Mesodermal cell (in vitro differentiated cells): ENCODE data around the gene RIC8A.
"Not testable (repeated sequence)": the region's sequence is repeated elsewhere in the genome, so short reads cannot be mapped to it uniquely, and the experiment has no call there.

Experiments used
- H3K27ac ChIP-seq: 2 replicates; pipeline ENCODE4 v1.7.0; 2013; ENCODE audit warnings: mild to moderate bottlenecking, low read depth, low read length, moderate library complexity; ENCODE audit not compliant: severe bottlenecking
- H3K36me3 ChIP-seq: 2 replicates; pipeline ENCODE4 v1.7.1; 2013; ENCODE audit warnings: mild to moderate bottlenecking, low read length, moderate library complexity; ENCODE audit not compliant: control insufficient read depth, insufficient read depth
- H3K4me1 ChIP-seq: one replicate; pipeline ENCODE4 v1.7.1; 2013; ENCODE audit warnings: mild to moderate bottlenecking, low read length; ENCODE audit not compliant: insufficient read depth, control insufficient read depth, poor library complexity, severe bottlenecking
- H3K4me3 ChIP-seq: 2 replicates; pipeline ENCODE4 v1.7.0; 2013; ENCODE audit warnings: low read length, control low read depth, mild to moderate bottlenecking; ENCODE audit not compliant: insufficient read depth, poor library complexity, severe bottlenecking; ENCODE audit errors: extremely low read depth
- H3K9me3 ChIP-seq: 2 replicates; pipeline ENCODE4 v1.7.1; 2013; ENCODE audit warnings: mild to moderate bottlenecking, low read length, moderate library complexity; ENCODE audit not compliant: control insufficient read depth
- WGBS, 2 experiments: methylation state at CpG; one replicate each; pipeline ENCODE4 v1.1.5; 2013; ENCODE audit warnings: missing lambda C conversion rate in 2 of 2; ENCODE audit not compliant: insufficient coverage in 2 of 2; 5-methylcytosine and 5-hydroxymethylcytosine counted together

RIC8A gene

GRCh38 chr11:235997-236773 lies 28.7 kb downstream of the RIC8A start, which contains the start of gene SIRT3:
SIRT3 (minus strand) TSS chr11:236342; CDS start chr11:236328, 14 bp downstream.
- Histone ChIP-seq H3K4me1 (peaks cover 8% of the 10 kb centered on the region), H3K27ac (peak within 1 kb of the TSS; percentile 95), H3K9me3 (no peaks in the 10 kb centered on the region), H3K4me3 (peak within 1 kb of the TSS; percentile 100), H3K36me3 (peaks cover 22% of the 10 kb centered on the region)
- 0 to 1% methylated on average over 38 to 56 of the region's 70 CpGs for WGBS, 2 experiments

DNA sequence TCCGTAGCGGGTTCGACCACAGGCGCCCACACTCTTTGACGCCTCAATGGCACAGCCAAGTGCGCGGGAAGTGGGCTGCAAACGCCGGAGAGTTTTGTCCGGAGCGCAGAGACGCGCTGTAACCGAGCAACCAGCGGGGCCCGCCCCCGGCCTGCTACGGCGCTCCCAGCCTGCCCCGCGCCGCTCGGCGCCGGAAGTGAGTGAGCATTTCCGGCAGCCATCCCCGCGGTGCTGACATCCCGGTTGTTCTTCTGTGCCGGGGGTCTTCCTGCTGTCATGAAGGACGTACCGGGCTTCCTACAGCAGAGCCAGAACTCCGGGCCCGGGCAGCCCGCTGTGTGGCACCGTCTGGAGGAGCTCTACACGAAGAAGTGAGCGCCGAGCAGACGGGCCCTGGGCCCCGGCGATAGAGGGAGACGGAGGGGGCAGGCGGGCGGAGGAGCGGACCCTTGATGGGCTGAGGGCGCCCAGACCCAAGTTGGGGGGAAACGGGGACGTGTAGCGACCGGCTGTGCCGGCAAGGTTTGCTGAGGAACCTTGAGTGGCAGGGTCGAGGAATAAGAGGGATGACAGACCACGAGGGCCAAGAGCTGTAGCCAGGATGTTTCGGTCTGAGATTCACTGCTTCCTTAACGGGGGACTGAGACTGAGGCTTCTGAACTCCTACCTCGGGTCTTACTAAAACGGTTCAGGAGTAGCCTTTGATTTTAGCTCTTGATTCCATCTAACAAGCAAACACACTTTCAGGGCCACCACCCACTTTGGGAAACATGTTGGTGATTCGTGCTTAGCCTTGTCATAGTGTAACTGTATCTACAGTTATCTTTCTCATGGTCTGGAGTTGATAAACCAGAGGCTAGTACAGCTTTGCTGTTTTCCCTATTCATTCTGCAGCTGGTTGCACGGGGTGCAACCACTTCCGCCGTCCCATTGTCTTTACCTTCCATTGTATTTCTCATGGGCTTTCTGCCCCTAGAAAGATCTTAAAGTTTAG lies 29.6 kb downstream of the RIC8A start, which contains the start of gene PSMD13:
Gene PSMD13, plus strand, starts transcription at position 203 of the 994 bp plus-strand sequence. Its CDS starts 74 bp downstream, at position 277.
- H3K9me3 ChIP-seq: no peaks in the 10 kb centered on the region
- peak within 1 kb of the TSS; percentile 100 for H3K4me3 ChIP-seq
- WGBS, 2 experiments: 0% methylated on average over 54 to 55 of the region's 62 CpGs
- H3K4me1 ChIP-seq: peaks cover 8% of the 10 kb centered on the region
- peaks cover 31% of the 10 kb centered on the region for H3K36me3 ChIP-seq
- H3K27ac ChIP-seq: peak within 1 kb of the TSS; percentile 95

DNA sequence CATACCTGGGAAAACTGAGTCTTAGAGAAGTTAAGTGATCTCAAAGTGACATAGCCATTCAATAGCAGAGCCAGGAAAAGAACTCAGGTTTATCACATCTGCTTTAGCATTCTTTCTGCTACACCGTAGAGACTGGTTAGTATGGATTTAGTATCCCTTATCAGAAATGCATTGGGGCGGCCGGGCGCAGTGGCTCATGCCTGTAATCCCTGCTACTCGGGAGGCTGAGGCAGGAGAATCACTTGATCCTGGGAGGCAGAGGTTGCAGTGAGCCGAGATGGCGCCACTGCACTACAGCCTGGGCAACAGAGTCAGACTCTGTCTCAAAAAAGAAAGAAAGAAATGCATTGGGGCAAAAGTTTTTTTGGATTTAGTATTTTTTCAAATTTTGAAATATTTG lies 30.8 kb downstream of the RIC8A start:
- not testable (repeated sequence) for H3K9me3 ChIP-seq, H3K4me1 ChIP-seq, H3K27ac ChIP-seq
- WGBS, 2 experiments: 90 to 92% methylated on average over 6 to 7 of the region's 7 CpGs
- Histone ChIP-seq H3K4me3 (peak overlapping the region; percentile 100), H3K36me3 (peaks cover 43% of the 10 kb centered on the region)

GRCh38 chr11:240315-240714 lies 32.8 kb downstream of the RIC8A start:
- Histone ChIP-seq H3K4me1 (peaks cover 8% of the 10 kb centered on the region), H3K9me3 (no peaks in the 10 kb centered on the region), H3K4me3 (no peak overlapping the region), H3K27ac (no peak overlapping the region), H3K36me3 (peaks cover 63% of the 10 kb centered on the region)
- WGBS, 2 experiments: 80% methylated on average over 1 of the region's 1 CpG; no CpG with 5 or more reads in 1 of the 2 experiments

- WGBS, 2 experiments: 95 to 99% methylated on average over 3 to 5 of the region's 5 CpGs
- Histone ChIP-seq H3K9me3 (no peaks in the 10 kb centered on the region), H3K27ac (no peak overlapping the region), H3K36me3 (peaks cover 76% of the 10 kb centered on the region), H3K4me3 (no peak overlapping the region), H3K4me1 (peaks cover 8% of the 10 kb centered on the region)
Measured at GRCh38 chr11:241634-242033, 34.1 kb downstream of the RIC8A start.

- H3K27ac ChIP-seq: no peak overlapping the region
Measured at GRCh38 chr11:244376-244775, 36.9 kb downstream of the RIC8A start.

GRCh38 chr11:249062-249461 lies 41.6 kb downstream of the RIC8A start:
- Histone ChIP-seq H3K4me1 (no peaks in the 10 kb centered on the region), H3K4me3 (no peak overlapping the region), H3K9me3 (no peaks in the 10 kb centered on the region), H3K27ac (no peak overlapping the region), H3K36me3 (peaks cover 97% of the 10 kb centered on the region)
- WGBS, 2 experiments: 79 to 81% methylated on average over 7 to 8 of the region's 8 CpGs

More at GRCh38 chr11:244376-244775, 36.9 kb downstream of the RIC8A start:
- H3K36me3 ChIP-seq: peaks cover 96% of the 10 kb centered on the region
- H3K4me1 ChIP-seq: no peaks in the 10 kb centered on the region
- no peak overlapping the region for H3K4me3 ChIP-seq
- no peaks in the 10 kb centered on the region for H3K9me3 ChIP-seq
- WGBS, 2 experiments: no CpG with 5 or more reads among the region's 2 CpGs

DNA sequence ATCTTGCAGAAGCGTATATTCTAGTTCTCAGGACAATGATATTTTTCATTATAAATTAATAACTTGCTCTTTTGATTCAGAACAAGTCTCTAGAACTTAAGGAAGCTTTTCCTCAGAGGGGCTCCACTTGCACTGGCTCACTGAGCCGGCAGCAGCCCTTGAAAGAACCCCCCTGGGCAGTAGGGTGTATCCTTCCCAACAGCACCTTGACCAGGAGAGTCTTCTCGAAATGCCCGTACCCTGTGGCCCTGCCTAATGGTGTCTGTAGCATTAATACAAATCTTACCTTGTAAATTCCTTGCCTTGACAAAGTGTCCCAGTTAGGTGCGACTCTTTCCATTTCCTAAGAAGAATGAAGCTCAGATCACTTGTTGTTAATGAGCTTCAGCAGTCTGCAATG lies 42.8 kb downstream of the RIC8A start:
- Histone ChIP-seq H3K4me3 (no peak overlapping the region), H3K27ac (peak overlapping the region; percentile 16), H3K9me3 (no peaks in the 10 kb centered on the region), H3K4me1 (no peaks in the 10 kb centered on the region), H3K36me3 (peaks cover 85% of the 10 kb centered on the region)
- whole genome bisulfite sequencing, 2 experiments: 75 to 88% methylated on average over 1 to 3 of the region's 5 CpGs

GRCh38 chr11:250740-251299 lies 43.3 kb downstream of the RIC8A start:
- Histone ChIP-seq H3K4me1 (no peaks in the 10 kb centered on the region), H3K27ac (no peak overlapping the region), H3K36me3 (peaks cover 80% of the 10 kb centered on the region), H3K4me3 (no peak overlapping the region), H3K9me3 (no peaks in the 10 kb centered on the region)
- WGBS, 2 experiments: 77 to 81% methylated on average over 9 to 10 of the region's 10 CpGs

GRCh38 chr11:251550-251949 lies 44.0 kb downstream of the RIC8A start:
- Histone ChIP-seq H3K4me1 (no peaks in the 10 kb centered on the region), H3K9me3 (no peaks in the 10 kb centered on the region), H3K36me3 (peaks cover 73% of the 10 kb centered on the region), H3K4me3 (no peak overlapping the region), H3K27ac (no peak overlapping the region)
- 90 to 97% methylated on average over 7 to 8 of the region's 10 CpGs for WGBS, 2 experiments
